HepG2 (cell line): ENCODE results near the gene FRMD8. TPM values are rescaled to one million over a fixed set of nuclear protein-coding genes. Genes with fewer than 3 reads are reported as not detected.
A peak's percentile ranks its signal among the peaks of the same experiment; 100 is the strongest.

ENCODE experiments used
- ATAC-seq: fragments of 200-7000 bp; cut with Tn5 transposase; 3 replicates; pipeline ENCODE4 v1.9.1; 2020; ENCODE audit warnings: mild to moderate bottlenecking, moderate library complexity
- BruUV-seq: library from RNA; stranded (reverse); fragments of 400-500 nt; replicated peaks from 2 replicates; lab custom pipeline; 2021; lab: Mats Ljungman, UMichigan
- CTCF ChIA-PET: fragments of 300-600 bp; formaldehyde crosslinking; extraction: SDS; loops from one replicate; lab custom pipeline; 2021; ENCODE audit warnings: low total read pairs, inconsistent platforms, low intra/inter-chr PET ratio; lab: Yijun Ruan, JAX
- POLR2A ChIA-PET: fragments of 350-600 bp; sonication (Branson Sonifier 250); formaldehyde crosslinking; loops from one replicate; lab custom pipeline; 2020; ENCODE audit warnings: antibody characterized with exemption, inconsistent platforms; lab: Yijun Ruan, JAX
- DNase-seq: peaks from one replicate; pipeline ENCODE4 v3.0.0-alpha.2; 2015; ENCODE audit warnings: low spot score
- FAIRE-seq: peaks from 3 replicates; lab custom pipeline; 2011; peaks lifted over from hg19 to GRCh38; lab: Jason Lieb, UNC
- H2AFZ ChIP-seq: one replicate; pipeline ENCODE4 v1.6.1; 2011; ENCODE audit warnings: low read length, inconsistent platforms
- H3K27ac ChIP-seq: fragments of 300-600 bp; 3 replicates; pipeline ENCODE4 v1.8.0; 2011; ENCODE audit warnings: mixed run types, mild to moderate bottlenecking, mixed read lengths, low read length, inconsistent platforms; ENCODE audit not compliant: insufficient read depth; ENCODE audit errors: extremely low read length
- H3K27me3 ChIP-seq, 2 experiments: fragments of 200-600 bp in 1 of 2; 2 replicates in 1 of 2; 3 replicates in 1 of 2; pipeline versions ENCODE4 v1.6.0 to v1.8.0; 2011; ENCODE audit warnings: low read length in 2 of 2, mild to moderate bottlenecking in 2 of 2, moderate library complexity in 2 of 2, inconsistent platforms in 1 of 2; ENCODE audit not compliant: insufficient read depth in 2 of 2, control insufficient read depth in 1 of 2
- H3K36me3 ChIP-seq, 2 experiments: fragments of 200-600 bp in 1 of 2; replicated peaks in 1 of 2; 2 replicates in 1 of 2; 3 replicates in 1 of 2; pipeline versions ENCODE4 v1.5.1 to v1.8.0; 2011; ENCODE audit warnings: low read length in 2 of 2, inconsistent platforms in 1 of 2; ENCODE audit not compliant: insufficient read depth in 2 of 2, control insufficient read depth in 1 of 2
- H3K4me1 ChIP-seq: 2 replicates; pipeline ENCODE4 v1.5.1; 2012; ENCODE audit warnings: low read length, inconsistent platforms; ENCODE audit not compliant: insufficient read depth
- H3K4me2 ChIP-seq: 2 replicates; pipeline ENCODE4 v1.6.0; 2011; ENCODE audit warnings: low read depth, low read length, inconsistent platforms
- H3K4me3 ChIP-seq, 3 experiments: fragments of 200-600 bp in 1 of 3; sonication (generic), shearing (Covaris generic) in 1 of 3; replicated peaks in 1 of 3; 2 replicates each; pipeline ENCODE4 v1.5.1; 2011 to 2016; ENCODE audit warnings: low read length in 3 of 3, inconsistent platforms in 2 of 3, low read depth in 2 of 3, mild to moderate bottlenecking in 2 of 3, control low read depth in 1 of 3, mixed read lengths in 1 of 3; ENCODE audit not compliant: insufficient read depth in 1 of 3
- H3K79me2 ChIP-seq: one replicate; pipeline ENCODE4 v1.6.1; 2011; ENCODE audit warnings: low read length, inconsistent platforms; ENCODE audit not compliant: insufficient read depth
- H3K9ac ChIP-seq: 2 replicates; pipeline ENCODE4 v1.6.0; 2011; ENCODE audit warnings: mild to moderate bottlenecking, low read depth, low read length, inconsistent platforms; ENCODE audit not compliant: insufficient read depth
- H3K9me3 ChIP-seq: 2 replicates; pipeline ENCODE4 v1.5.1; 2012; ENCODE audit warnings: mild to moderate bottlenecking, low read length
- H4K20me1 ChIP-seq: 2 replicates; pipeline ENCODE4 v1.6.0; 2011; ENCODE audit warnings: inconsistent platforms, mild to moderate bottlenecking, low read length, moderate library complexity; ENCODE audit not compliant: insufficient read depth
- AGO2 ChIP-seq: fragments of 200-400 bp; formaldehyde crosslinking; optimal IDR thresholded peaks from 2 replicates; pipeline ENCODE3; 2017; ENCODE audit warnings: mild to moderate bottlenecking, low read depth, low read length, moderate library complexity
- HOXA7 ChIP-seq: sonication (generic); formaldehyde crosslinking; IDR thresholded peaks from 2 replicates; pipeline ENCODE4 v1.8.1; 2022; ENCODE audit warnings: mild to moderate bottlenecking, missing genetic modification reagents, moderate library complexity
- KMT2A ChIP-seq: sonication (generic); formaldehyde crosslinking; IDR thresholded peaks from 2 replicates; pipeline ENCODE4 v1.4.0; 2020; ENCODE audit warnings: missing genetic modification reagents
- U2AF2 ChIP-seq: fragments of 200-400 bp; formaldehyde crosslinking; IDR thresholded peaks from 2 replicates; pipeline ENCODE4 v1.6.1; 2017; ENCODE audit warnings: low read depth, mild to moderate bottlenecking, low read length
- ZNF263 ChIP-seq: sonication (generic); formaldehyde crosslinking; IDR thresholded peaks from 2 replicates; pipeline ENCODE4 v1.4.0; 2020; ENCODE audit warnings: missing genetic modification reagents
- ZNF567 ChIP-seq: sonication (generic); formaldehyde crosslinking; IDR thresholded peaks from 2 replicates; pipeline ENCODE4 v1.8.1; 2023; ENCODE audit warnings: mild to moderate bottlenecking, missing genetic modification reagents, borderline replicate concordance
- WGBS: methylation state at CpG from one replicate; pipeline ENCODE4 v1.1.6; 2017; ENCODE audit warnings: low lambda C conversion rate; 5-methylcytosine and 5-hydroxymethylcytosine counted together
- in situ Hi-C: cut with HindIII; loops from 2 replicates; pipeline ENCODE4 v1.10.0; 2017; ENCODE audit warnings: low pct_unique_long_range_greater_than_20kb; ENCODE audit not compliant: extremely low pct_ligation_motif_present
- intact Hi-C: fragments of 100-400 bp; cut with micrococcal nuclease; formaldehyde crosslinking; loops from one replicate; pipeline ENCODE4 v1.10.0; 2022; ENCODE audit not compliant: unreplicated experiment
- polyA plus RNA-seq, 8 experiments: library from polyadenylated mRNA; depleted of rRNA in 3 of 8; stranded (reverse) in 7 of 8; unstranded in 1 of 8; fragments of >200 nt; fragmentation: Illumina TruSeq in 4 of 8; extraction: Trizol in 4 of 8; gene quantifications; 2 replicates each; pipeline versions ENCODE4 v1.2.1 to v1.2.3, GENCODE V29; 2011 to 2016; ENCODE audit warnings: low read depth in 4 of 8, missing spikeins in 1 of 8, mixed read lengths in 1 of 8; ENCODE audit not compliant: insufficient read depth in 1 of 8
- total RNA-seq, 5 experiments: library from RNA; depleted of rRNA; stranded (reverse); fragments of >200 nt; fragmentation: Illumina TruSeq; extraction: Trizol; gene quantifications; 2 replicates each; pipeline ENCODE4 v1.2.3, GENCODE V29; 2016; ENCODE audit warnings: low read depth in 1 of 5
- TF ChIP-seq, protein P1 (sequence below): IDR thresholded peaks from 2 replicates; pipeline ENCODE4 v1.6.1; 2016; ENCODE audit warnings: low read depth, borderline replicate concordance

FRMD8 gene
- total and polyA plus RNA-seq, 2 of the 13 experiments (the other 11 are each of a cell fraction or from before 2014, with no cell fraction given) = 5.8 to 20.6 TPM

DNA sequence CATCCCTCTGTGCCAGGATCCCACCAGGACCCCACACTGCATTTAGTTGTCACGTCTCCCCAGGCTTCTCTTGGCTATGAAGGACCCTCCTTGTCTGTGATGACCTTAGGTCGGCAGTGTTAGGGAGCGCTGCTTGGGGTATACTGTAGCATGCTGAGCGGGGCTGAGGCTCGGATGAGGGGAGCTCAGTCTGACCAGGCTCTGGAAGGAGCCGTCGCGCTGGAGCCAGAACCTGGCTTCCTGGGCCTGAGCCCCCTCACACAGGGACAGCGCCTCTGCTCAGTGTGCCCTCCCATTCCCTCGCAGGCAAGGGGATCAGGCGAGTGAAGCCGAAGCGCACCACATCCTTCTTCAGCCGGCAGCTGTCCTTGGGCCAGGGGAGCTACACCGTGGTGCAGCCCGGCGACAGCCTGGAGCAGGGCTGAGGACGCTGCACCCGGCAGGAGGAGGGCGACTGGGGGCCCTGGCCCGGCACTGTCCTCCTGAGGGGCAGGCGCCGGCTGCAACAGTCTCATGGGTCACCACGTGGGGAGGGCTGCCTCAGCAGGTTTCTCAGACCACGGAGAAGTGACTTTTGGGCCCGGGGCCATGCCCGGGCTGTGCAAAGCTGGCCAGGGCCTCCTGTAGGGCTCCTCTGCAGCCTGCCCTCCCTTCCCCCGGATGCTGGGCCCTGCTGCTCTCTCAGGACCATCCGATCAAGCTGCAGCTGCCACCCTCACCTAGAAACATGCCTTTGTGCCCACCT, 24.7 kb downstream of the FRMD8 start:
- Histone ChIP-seq H2AFZ (no peak overlapping the region), H3K79me2 (peaks cover 3% of the 10 kb centered on the region), H3K27me3 (no peaks in the 10 kb centered on the region), H3K9ac (no peak overlapping the region), H3K9me3 (no peaks in the 10 kb centered on the region), H3K4me3 (no peak overlapping the region), H3K36me3 (peaks cover 2 to 28% of the 10 kb centered on the region in 2 experiments; a peak in 3 of 5 replicates), H3K4me2 (no peak overlapping the region), H4K20me1 (no peaks in the 10 kb centered on the region), H3K27ac (no peak overlapping the region), H3K4me1 (peaks cover 20% of the 10 kb centered on the region)
- FAIRE-seq (no peak), DNase-seq (no peak), ATAC-seq (no peak)
- intact Hi-C loops (no loop called here), in situ Hi-C loops (no loop called here)
- CTCF ChIA-PET = no interaction called here
- POLR2A ChIA-PET = no interaction called here
- BruUV-seq = no TSS peak
- 98% methylated on average over 12 of the region's 29 CpGs for WGBS
- TF ChIP-seq, protein P1, sequence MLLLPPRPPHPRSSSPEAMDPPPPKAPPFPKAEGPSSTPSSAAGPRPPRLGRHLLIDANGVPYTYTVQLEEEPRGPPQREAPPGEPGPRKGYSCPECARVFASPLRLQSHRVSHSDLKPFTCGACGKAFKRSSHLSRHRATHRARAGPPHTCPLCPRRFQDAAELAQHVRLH = no peak
- no peak for TF ChIP-seq KMT2A (CRISPR knock-in tag)
- peak; percentile 59 for TF ChIP-seq AGO2
- TF ChIP-seq U2AF2 = no peak
- no peak for TF ChIP-seq ZNF567 (CRISPR knock-in tag)

GRCh38 chr11:65411681-65412070, 25.2 kb downstream of the FRMD8 start:
- no peak overlapping the region for H3K4me3 ChIP-seq
- 90% methylated on average over 4 of the region's 5 CpGs for WGBS
- TF ChIP-seq ZNF263 (CRISPR knock-in tag) = peak; percentile 53; the same call in 1 of the 2 replicates
- no peak for TF ChIP-seq HOXA7 (CRISPR knock-in tag)
- no peak overlapping the region for H3K27ac ChIP-seq
- H3K4me2 ChIP-seq = no peak overlapping the region
- ATAC-seq (no peak), FAIRE-seq (no peak), DNase-seq (no peak)
- peaks cover 2 to 28% of the 10 kb centered on the region in 2 experiments; a peak in 3 of 5 replicates for H3K36me3 ChIP-seq
- H3K27me3 ChIP-seq = no peaks in the 10 kb centered on the region
- H3K9ac ChIP-seq = no peak overlapping the region
- ChIA-PET POLR2A (no interaction called here), CTCF (no interaction called here)
- in situ Hi-C loops (no loop called here), intact Hi-C loops (no loop called here)
- H4K20me1 ChIP-seq = no peaks in the 10 kb centered on the region
- no peak overlapping the region for H2AFZ ChIP-seq
- peaks cover 25% of the 10 kb centered on the region for H3K4me1 ChIP-seq
- no peaks in the 10 kb centered on the region for H3K9me3 ChIP-seq
- H3K79me2 ChIP-seq = peaks cover 6% of the 10 kb centered on the region
- no TSS peak for BruUV-seq
